DMS53 treated with DMSO at 0.1 percent for 48 hours (cell line): ENCODE data around the gene LARGE1.
A peak's percentile ranks its signal among the peaks of the same experiment; 100 is the strongest.

Experiments
- DNase-seq: peaks from one replicate; lab custom pipeline; 2025; ENCODE audit not compliant: unreplicated experiment; lab: John Stamatoyannopoulos, UW

LARGE1 gene

DNA sequence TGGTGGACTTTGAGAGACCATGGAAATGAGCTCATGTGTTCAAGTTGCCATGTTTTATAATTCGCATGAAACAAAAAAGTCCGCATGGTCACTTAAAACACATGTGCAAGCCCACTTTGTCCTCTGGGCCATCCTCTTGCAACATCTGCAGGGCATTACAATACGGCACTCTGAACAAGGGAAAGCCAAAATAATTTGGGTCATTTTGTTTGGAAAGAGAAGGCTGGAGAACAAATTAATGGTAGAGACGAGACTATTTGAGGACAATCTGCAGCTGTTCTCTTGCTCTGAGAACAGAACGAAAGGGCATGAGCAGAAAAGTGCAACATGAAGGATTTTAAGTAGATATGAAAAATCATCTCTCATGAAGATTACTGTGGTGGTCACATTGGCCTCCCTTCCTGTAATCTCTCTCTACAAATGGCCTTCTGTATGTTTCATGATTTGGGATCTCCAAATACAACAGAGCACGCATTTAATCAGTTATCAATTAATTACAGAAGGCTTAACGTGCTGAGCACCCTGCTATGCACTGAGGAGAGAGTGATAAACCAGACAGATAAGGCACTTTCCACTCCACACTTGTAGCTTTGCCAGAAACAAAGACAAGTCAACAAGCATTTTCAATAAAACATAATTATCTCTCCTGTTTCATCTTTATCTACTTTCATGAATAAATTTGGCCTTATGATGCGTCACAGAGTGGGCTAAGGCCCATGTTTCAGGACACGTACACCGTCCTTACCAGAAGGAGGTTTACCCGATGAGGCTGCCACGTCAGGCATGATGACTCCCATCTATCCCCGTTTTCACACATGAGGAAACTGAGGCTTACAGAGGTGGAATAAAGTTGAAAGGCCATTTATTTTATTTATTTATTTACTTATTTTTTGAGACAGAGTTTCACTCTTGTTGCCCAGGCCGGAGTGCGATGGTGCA is 384.1 kb downstream of the LARGE1 start:
- no peak for DNase-seq

DNA sequence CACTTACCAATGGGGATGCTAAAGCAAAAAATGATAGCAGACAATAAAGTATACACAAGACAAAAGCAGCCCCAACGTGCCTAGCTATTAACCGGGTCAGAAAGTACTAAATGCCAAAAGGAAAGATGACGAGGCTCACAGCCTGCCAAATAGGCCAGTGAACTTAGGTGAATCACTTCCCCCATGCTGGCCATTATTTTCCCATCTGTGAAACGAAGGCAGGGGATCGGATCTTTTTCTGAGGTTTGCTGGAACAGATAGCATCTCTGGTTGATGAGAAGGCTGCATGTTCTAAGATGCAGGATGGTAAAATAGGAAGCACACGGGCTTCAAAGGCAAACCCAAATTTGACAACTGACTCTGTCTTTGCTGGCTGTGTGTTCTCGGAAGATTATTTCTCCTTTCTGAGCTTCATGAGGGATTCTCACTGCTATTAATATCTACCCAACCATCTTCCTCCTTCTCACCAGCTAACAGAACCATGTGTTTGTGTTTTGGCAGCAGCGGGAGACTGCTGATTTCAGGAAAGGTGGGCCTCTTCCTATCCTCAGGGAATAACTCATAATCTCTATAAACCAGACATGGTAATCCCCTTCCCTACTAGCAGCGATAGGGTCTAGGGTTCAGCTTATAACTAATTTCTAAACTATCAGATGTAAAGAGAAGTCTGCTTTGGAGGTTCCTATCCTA is 390.7 kb downstream of the LARGE1 start:
- no peak for DNase-seq

DNA sequence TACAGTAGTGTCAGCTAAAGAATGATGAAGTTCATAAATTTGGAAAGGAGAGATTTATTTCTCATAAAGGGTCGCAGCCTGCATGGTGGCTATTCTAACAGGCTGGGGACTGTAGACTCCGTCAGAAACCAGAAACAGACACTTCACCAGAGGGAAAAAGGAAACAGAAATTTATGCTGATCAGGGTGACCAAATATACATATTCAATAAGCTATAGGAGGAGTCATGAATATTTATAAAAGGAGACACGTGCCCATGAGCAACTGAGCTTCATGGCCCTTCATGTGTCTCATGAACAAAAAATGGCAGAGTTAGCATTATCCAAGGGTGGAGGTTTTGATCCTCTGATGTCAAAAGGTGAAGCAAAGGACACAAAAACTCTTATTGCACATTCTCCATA is 392.1 kb downstream of the LARGE1 start:
- no peak for DNase-seq

DNA sequence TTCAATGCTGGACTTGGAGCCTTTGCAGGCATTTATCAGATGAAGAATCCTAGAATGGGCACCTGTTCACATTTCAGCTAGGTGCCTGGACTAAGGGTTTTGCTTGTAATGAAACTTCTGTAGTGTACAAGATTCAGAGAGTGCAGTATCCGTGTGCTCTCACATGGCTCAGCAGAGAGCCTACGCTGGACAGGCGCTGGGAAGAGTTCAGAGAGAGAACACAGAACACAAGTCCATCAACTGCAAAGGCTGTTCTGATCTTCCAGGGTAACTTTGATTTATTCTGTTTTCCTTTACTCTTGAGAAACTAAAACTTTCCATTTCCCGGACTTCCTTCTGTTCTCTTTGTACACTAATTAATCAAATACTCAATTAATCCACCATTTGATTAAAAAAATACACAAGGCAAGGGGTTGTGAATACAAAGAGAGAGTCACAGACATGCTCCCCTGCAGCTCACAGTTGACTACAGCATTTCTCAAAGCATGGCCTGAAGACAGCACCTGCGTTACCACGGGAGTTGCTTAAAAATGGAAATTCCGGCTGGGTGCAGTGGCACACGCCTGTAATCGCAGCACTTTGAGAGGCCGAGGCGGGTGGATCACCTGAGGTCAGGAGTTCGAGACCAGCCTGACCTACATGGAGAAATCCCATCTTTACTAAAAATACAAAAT is 393.7 kb downstream of the LARGE1 start:
- DNase-seq = no peak

DNA sequence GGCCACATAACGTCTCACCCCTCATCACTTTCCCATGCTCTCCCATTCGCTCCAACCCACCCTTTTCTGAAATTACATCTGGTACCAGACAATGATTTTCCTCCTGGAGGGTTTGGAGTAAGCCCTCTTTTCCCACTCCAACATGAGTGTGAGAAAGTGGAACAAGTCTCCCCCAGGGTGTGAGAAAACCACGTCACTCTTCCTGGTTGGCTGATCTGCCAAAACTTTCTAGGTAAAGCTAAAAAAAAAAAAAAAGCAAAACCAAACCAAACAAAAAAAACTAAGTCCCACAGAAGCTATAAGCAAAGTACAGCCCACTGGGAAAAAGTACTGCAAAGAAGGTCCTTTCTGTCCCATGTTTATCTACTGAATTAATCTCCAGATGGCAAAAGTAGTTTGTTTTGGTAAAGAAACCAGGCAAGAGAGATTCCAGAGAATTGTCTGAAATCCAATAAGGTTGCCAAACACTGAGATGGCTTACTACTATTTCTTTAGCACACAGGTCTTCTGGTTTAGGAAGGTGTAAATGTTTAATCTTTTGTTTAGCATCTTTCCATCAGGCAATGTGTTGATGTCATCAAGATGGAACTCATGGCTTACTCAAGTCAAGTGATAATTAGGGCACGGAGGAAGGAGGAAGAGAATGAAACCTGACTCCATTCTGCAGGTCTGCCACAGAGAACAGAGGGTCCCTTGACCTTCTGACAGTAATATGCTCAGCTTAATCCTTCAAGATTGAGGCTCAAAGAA is 395.6 kb downstream of the LARGE1 start:
- DNase-seq = no peak

DNA sequence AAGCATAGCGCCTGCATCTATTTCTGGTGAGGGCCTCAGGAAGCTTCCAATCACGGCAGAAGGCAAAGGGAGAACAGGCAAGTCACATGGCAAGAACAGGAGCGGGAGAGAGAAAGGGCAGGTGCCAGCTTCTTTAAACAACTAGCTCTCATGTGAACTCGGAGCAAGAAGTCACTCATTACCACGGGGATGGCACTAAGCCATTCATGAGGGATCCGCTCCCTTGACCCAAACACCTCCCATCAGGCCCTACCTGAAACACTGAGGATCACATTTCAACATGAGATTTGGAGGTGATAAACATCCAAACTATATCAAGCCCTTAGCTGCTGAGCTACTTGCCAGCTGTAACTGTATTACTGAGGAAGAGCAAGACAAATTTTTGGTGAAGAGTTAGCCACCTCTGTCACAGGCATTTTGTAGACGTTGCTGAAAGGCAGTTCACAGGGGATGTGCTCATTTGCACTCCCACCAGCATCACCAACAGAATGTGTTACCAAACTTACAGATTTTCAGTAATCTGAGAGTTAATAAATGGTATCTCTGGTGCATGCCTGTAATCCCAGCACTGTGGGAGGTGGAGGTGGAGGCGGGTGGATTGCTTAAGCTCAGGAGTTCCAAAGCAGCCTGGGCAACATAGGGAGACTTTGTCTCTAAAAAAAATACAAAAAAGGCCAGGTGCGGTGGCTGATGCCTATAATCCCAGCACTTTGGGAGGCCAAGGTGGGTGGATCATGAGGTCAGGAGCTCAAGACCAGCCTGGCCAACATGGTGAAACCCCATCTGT is 398.2 kb downstream of the LARGE1 start:
- DNase-seq = no peak

DNA sequence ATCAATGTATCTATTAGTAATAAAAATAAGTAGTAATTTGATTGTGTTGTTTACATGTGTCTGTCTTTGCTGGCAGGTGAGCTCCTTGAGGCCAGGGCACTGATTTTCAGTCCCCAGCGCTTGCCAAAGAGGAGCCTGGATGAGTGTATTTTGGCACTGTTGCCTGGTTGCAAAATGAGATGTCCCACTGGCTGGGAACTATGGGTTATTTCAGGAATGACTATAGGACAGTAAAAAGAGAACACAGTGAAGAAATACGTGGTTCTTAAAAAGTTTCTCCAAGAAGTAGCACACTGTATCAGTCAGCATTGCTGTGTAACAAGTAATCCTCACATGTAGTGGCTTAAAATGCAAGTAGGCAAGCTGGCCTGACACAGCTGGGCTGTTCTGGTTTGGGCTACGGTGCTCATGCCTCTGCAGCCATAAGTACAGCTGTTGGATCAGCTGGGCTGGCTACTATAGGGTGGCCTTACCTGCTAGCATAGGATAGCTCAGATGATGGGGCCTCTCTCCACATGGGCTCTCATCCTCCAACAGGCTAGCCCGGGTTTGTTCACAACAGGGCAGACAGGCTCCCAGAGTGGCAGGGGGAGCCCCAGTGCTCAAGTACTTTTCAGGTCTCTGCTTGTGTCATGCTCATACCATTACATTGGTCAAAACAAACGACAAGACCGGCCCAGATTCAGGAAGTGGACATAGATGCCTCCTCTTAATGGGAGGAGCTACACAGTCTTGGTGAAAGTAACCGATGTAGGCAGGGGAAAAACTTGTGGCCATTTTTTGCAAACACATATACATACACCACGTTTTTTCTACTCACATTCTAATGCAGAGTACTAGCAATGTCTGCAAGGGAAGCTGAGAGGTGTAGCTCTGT is 399.1 kb downstream of the LARGE1 start:
- DNase-seq = no peak

DNA sequence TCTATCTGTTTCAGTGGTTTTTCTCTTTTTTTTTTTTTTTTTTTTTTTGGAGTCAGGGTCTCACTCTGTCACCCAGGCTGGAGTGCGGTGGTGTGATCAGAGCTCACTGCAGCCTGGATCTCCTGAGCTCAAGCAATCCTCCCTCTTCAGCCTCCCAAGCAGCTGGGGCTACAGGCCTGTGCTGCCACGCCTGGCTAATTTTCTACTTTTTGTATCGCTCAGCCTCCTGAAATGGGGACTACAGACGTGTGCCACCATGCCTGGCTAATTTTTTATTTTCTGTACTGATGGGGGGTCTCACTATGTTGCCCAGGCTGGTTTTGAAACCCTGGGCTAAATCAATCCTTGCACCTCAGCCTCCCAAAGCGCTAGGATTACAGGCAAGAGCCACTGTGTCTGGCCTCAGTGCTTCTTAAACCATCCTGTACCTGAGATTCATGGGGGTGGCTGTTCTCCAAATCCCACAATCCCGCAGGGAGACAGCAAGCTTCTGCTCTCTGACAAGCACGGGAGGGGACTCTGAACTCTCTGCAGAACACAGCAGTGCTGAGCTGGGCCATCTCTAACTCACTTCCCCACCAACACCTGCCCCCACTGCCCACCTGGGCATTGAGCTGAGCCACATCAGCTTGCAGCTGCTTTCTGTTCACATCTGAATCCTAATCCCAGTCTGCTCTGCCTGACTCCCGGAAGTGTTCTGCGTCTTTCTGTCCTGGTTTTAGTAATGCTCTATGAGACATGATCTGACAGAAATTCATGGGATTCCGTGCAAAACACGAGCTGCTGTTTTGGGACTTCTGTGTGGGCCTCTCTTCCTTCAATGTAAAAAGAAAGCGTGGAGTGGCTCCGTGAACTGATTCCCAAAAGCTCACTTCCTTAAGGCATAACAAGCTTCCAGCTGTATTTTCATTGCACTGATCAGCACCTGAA is 400.0 kb downstream of the LARGE1 start:
- no peak for DNase-seq

DNA sequence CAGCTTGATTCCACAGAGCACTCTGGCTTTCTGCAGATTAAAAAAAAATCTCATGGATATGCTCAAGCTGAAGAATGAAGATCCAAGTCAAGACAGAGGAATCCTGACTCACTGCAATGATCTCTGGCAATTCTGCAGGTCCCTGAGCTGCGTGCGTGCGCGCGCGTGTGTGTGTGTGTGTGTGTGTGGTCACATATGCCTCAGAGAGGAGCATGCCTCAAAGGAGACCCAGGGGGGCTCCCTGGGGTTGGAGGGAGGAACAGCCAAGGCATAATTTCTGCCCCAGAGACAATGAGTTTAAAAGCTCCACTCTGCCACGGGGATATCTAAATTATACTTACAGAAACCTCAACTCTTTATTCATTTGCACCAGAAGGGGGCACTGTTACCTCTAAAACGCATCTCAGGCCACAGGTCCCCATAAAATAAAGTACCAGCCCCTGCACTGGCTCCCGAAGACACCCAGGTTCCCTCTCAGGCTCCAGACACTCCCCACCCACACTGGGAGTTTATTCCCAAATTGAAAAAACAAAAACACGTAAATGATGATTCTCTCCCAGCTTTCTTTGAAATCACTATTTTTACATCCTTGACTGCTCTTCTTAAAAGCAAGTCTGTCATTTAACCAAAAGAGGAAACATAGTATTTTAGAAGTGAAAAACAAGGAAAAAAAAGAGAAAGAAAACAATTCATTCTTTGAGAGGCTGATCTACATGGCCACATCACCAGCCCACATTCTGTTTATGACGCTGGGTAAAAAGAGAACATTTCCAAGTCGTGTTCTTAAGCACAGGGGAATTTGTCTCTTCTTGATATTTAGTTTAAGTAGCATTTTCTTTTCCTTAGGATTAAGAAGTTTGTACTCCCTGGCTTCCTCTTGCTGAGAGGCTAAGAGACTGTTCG is 401.0 kb downstream of the LARGE1 start:
- peak; percentile 3 for DNase-seq

DNA sequence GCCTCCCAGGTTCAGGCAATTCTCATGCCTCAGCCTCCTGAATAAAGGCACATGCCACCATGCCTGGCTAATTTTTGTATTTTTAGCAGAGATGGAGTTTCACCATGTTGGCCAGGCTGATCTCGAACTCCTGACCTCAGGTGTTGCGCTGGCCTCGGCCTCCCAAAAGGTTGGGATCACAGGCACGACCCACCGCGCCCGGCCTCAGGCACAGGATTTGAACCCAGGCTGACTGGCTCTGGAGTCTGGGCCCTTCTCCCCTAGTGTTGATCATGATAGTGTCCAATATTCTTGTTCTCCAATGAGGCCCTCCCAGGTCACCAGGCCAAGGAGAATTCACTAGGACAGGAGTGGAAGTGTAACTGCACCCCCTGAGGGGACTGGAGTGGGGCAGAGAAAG is 401.9 kb downstream of the LARGE1 start:
- no peak for DNase-seq

DNA sequence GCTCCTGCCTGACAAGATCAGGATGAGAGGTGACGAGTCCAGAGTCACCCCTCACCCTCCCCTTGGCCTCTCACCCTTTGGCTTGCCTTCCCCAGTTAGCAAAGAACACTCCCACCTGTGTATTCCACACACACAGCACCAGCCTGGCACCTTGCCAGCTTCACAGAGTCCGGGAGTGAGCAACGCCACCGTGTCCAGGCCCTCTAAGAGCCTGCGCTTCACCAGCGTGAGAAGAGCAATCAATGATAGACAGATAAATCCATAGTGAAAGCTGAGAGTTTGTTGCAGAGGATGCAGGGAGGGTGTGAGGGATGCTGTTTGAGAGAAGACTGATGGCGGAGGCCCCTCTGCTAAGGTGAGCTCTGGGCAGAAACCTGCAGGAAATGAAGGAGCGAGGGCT is 404.5 kb downstream of the LARGE1 start:
- DNase-seq = no peak

DNA sequence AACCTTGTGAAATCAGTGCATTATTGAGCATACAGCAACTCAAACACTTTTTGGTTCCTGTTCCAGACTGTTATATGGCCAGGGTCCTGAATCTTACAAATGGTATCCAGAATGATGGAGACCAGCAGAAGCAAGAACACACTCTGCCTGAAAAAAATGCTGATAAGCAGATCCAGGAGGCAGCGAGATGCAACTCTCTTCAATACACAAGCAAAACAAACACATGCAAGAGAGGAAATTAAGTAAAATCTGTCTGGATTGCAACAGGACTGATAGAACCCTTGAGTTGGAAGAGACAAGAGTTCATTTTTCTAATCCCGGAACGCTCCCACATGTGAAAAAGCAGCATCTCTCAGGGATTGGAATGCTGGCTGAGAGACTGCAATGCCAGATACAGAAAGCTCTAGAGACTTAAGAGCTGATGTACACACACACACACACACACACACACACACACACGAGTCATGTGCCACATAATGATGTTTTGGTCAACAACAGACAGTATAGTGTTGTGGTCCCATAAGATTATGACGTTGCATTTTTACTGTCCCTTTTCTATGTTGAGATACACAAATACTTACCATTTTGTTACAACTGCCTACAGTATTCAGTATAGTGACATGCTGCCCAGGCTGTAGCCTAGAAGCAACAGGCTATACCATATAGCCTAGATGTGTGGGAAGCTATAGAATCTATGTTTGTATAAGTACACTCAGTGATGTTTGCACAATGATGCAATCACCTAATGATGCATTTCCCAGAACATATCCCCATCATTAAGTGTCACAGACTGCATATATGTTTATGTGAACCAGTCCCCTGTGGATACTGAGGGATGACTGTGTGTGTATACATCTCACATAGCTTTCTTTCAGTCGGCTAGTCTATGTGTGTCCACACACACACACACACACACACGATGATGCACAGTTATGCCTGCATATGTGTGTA is 406.6 kb downstream of the LARGE1 start:
- peak; percentile 2 for DNase-seq

DNA sequence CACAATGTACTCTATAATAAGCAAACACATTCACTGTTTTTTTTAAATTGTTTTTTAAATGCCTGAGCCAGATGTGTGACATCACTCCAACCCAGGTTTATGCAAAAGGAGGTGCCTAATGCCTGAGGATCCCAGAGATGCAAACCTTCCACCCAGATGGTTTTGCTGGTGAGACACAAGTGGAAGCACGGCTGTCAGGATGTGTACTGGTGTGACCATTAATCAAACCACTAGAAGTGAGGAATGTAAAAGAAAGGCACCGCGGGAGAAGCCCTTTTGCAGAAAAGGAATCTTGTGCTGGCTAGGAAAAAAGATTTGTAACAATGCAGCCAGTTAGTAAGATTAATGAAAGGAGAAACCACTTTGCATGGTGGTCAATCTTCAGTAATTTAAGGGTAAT is 407.4 kb downstream of the LARGE1 start:
- no peak for DNase-seq

DNA sequence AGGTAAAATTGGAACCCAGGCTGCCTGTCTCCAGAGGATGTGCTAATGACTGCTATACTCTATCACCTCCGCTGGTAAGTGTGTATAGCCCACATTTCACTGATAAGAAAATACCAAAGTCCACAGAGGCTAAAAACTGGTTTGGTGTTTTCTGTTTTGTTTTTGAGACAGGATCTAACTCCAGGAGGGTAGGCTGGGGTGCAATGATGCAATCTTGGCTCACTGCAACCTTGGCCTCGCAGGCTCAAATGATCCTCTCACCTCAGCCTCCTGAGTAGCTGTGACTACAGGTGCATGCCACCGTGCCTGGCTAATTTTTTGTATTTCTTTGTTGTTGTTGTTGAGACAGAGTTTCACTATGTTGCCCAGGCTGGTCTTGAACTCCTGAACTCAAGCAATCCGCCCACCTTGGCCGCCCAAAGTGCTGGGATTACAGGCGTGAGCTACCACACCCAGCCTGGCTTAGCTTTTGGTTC is 409.8 kb downstream of the LARGE1 start:
- DNase-seq = no peak

DNA sequence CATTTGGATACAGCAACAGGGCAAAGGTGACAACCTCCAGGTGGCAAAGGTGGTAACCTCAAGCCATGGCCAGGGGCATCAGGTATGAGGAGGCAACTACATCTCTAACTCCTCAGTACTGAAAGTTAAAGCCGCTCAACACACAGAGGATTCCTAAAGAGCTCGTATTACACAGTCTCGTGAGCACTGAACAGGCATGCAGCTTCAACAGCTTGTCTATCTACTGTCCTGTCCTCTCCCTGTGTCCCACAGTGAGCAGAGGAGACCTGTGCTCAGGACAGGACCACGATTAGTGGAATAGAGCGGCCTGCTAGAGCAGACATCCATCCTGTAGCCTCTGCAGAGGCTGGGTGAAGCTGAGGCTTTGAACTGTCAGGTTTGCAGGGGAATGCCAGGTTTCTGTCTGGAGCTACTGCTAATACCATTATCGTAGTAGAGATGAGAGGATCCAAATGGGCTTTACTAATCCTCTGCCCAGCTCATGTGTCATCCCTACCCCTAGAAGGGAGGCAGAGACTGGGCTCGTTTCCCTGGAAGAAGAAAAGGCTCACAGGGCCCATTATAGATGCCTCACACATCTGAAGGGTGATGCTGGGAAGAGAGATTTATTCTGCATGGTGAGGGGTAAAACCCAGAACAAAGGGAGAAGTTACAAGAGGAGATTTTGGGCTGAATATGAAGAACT is 415.2 kb downstream of the LARGE1 start:
- no peak for DNase-seq
